Memory B cell (primary cell): Measurements from ENCODE around the gene PLA2G2D.

Experiments used
- ATAC-seq: fragments of 150-1000 bp; cut with Tn5 transposase; 2 replicates; pipeline ENCODE4 v1.10.0; 2021; ENCODE audit warnings: low read depth, mild to moderate bottlenecking, moderate library complexity
- DNase-seq, 2 donors: peaks; one replicate each; pipeline ENCODE4 v3.0.0; 2022; ENCODE audit warnings: low spot score in 2 of 2
- H3K27ac Mint-ChIP-seq: one replicate; pipeline ENCODE4 v1.8.0; 2022; ENCODE audit warnings: mild to moderate bottlenecking, moderate library complexity, mixed read lengths
- H3K27me3 Mint-ChIP-seq: one replicate; pipeline ENCODE4 v1.8.0; 2022; ENCODE audit warnings: mixed read lengths
- H3K36me3 Mint-ChIP-seq: one replicate; pipeline ENCODE4 v1.8.0; 2022; ENCODE audit warnings: mild to moderate bottlenecking, mixed read lengths
- H3K4me1 Mint-ChIP-seq: one replicate; pipeline ENCODE4 v1.8.0; 2022; ENCODE audit warnings: mixed read lengths
- H3K4me3 Mint-ChIP-seq: one replicate; pipeline ENCODE4 v1.8.0; 2022; ENCODE audit warnings: mild to moderate bottlenecking, moderate library complexity, mixed read lengths
- H3K9me3 Mint-ChIP-seq: one replicate; pipeline ENCODE4 v1.8.0; 2022; ENCODE audit warnings: mixed read lengths

Gene PLA2G2D

DNA sequence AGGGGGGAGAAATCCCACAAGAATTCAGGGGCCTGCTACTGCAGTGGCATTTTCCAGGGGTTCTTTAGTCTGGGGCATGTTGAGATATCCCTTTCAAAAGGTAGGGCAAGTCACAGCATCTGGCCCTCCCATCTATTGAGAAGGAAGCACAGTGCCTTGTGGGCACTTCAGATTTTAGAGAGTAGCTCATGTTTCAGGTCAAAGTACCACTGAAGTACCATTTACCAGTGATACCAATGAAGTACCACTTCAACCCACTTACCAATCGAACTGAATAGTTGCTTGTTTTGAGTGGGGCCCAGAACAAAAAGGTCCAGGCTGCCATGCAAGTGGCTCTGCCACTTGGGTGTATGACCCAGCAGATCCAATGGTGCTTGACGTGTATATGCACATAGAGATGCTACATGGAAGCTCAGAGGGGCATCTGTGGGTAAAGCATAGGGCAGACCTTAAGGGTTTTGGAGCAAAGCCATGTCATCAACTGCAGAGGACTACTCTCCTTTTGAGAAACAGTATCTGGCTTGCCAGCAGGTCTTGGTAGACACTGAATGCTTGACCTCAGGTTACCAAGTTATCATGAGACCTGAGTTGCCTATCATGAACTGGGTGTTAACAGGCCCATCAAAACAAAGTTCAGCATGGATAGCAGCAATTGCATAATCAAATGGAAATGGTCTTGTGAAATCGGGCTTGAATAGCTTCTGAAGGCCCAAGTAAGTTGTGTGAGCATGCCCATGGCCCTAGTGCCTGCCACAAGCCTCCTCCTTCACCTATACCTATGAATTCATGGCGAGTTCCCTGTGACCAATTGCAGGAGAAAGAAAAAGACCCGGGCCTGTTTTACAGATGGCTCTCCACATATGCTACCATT, 23.5 kb downstream of the PLA2G2D start:
- H3K27ac Mint-ChIP-seq: no peak overlapping the region
- no peaks in the 10 kb centered on the region for H3K36me3 Mint-ChIP-seq
- no peak for ATAC-seq
- no peak overlapping the region for H3K4me3 Mint-ChIP-seq
- H3K9me3 Mint-ChIP-seq: no peaks in the 10 kb centered on the region
- DNase-seq: no peak
- no peaks in the 10 kb centered on the region for H3K27me3 Mint-ChIP-seq
- H3K4me1 Mint-ChIP-seq: peaks cover under 1% of the 10 kb centered on the region

DNA sequence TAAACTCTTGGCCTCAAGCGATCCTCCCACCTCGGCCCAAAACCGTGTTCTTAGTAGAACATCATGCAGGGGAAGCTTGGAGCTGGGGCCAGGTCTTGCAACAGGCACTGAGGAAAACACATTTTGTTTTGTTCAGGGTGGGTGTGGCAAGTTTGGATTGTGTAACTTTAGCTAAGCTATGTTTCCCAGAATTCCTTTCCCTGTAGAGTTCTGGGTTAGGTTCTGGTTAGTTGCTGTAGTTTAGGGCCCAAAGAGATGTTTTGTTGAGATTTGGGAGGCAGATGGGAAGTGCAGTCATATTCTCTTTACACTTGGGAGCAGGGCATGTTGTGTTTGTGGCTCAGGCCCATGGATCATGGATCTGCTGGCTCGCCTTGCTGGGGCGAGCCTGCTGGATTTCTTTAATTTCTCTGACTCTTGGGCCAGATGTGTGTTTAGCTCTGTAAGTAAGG, 25.4 kb downstream of the PLA2G2D start:
- no peak overlapping the region for H3K4me3 Mint-ChIP-seq
- H3K4me1 Mint-ChIP-seq: no peaks in the 10 kb centered on the region
- H3K27me3 Mint-ChIP-seq: peaks cover 2% of the 10 kb centered on the region
- no peaks in the 10 kb centered on the region for H3K9me3 Mint-ChIP-seq
- H3K36me3 Mint-ChIP-seq: no peaks in the 10 kb centered on the region
- DNase-seq: no peak
- ATAC-seq: no peak
- no peak overlapping the region for H3K27ac Mint-ChIP-seq

GRCh38 chr1:20093303-20093702, 26.0 kb downstream of the PLA2G2D start:
- DNase-seq: no peak
- H3K27ac Mint-ChIP-seq: no peak overlapping the region
- no peaks in the 10 kb centered on the region for H3K4me1 Mint-ChIP-seq
- H3K36me3 Mint-ChIP-seq: no peaks in the 10 kb centered on the region
- ATAC-seq: no peak
- H3K9me3 Mint-ChIP-seq: no peaks in the 10 kb centered on the region
- no peak overlapping the region for H3K4me3 Mint-ChIP-seq
- H3K27me3 Mint-ChIP-seq: peaks cover 2% of the 10 kb centered on the region

- no peak for DNase-seq
- no peak overlapping the region for H3K4me3 Mint-ChIP-seq
- H3K9me3 Mint-ChIP-seq: no peaks in the 10 kb centered on the region
- no peak overlapping the region for H3K27ac Mint-ChIP-seq
- peaks cover under 1% of the 10 kb centered on the region for H3K4me1 Mint-ChIP-seq
- H3K27me3 Mint-ChIP-seq: peaks cover 2% of the 10 kb centered on the region
- no peak for ATAC-seq
- no peaks in the 10 kb centered on the region for H3K36me3 Mint-ChIP-seq
These were observed 28.7 kb downstream of the PLA2G2D start for GRCh38 chr1:20090641-20091040.

- Mint-ChIP-seq H3K27ac (no peak overlapping the region), H3K9me3 (no peaks in the 10 kb centered on the region), H3K27me3 (peaks cover 2% of the 10 kb centered on the region), H3K4me3 (no peak overlapping the region), H3K4me1 (peaks cover 4% of the 10 kb centered on the region), H3K36me3 (no peaks in the 10 kb centered on the region)
- no peak for ATAC-seq
- DNase-seq: no peak
These were observed 29.2 kb downstream of the PLA2G2D start for GRCh38 chr1:20090119-20090518.

GRCh38 chr1:20089328-20090077, 29.8 kb downstream of the PLA2G2D start:
- Mint-ChIP-seq H3K27me3 (peaks cover 2% of the 10 kb centered on the region), H3K27ac (no peak overlapping the region), H3K36me3 (no peaks in the 10 kb centered on the region), H3K9me3 (no peaks in the 10 kb centered on the region), H3K4me1 (peaks cover 4% of the 10 kb centered on the region), H3K4me3 (no peak overlapping the region)
- no peak for DNase-seq
- ATAC-seq: no peak

GRCh38 chr1:20087668-20088067, 31.7 kb downstream of the PLA2G2D start:
- H3K27me3 Mint-ChIP-seq: peaks cover 2% of the 10 kb centered on the region
- H3K9me3 Mint-ChIP-seq: no peaks in the 10 kb centered on the region
- H3K36me3 Mint-ChIP-seq: peaks cover 1% of the 10 kb centered on the region
- peaks cover 8% of the 10 kb centered on the region for H3K4me1 Mint-ChIP-seq
- no peak overlapping the region for H3K27ac Mint-ChIP-seq
- no peak overlapping the region for H3K4me3 Mint-ChIP-seq
- ATAC-seq (no peak), DNase-seq (no peak)

- no peak overlapping the region for H3K4me3 Mint-ChIP-seq
- H3K9me3 Mint-ChIP-seq: no peaks in the 10 kb centered on the region
- peaks cover 1% of the 10 kb centered on the region for H3K36me3 Mint-ChIP-seq
- H3K27me3 Mint-ChIP-seq: peaks cover 2% of the 10 kb centered on the region
- H3K27ac Mint-ChIP-seq: no peak overlapping the region
- ATAC-seq: no peak
- DNase-seq: no peak
- peaks cover 9% of the 10 kb centered on the region for H3K4me1 Mint-ChIP-seq
These were observed 32.5 kb downstream of the PLA2G2D start for GRCh38 chr1:20086800-20087199.

DNA sequence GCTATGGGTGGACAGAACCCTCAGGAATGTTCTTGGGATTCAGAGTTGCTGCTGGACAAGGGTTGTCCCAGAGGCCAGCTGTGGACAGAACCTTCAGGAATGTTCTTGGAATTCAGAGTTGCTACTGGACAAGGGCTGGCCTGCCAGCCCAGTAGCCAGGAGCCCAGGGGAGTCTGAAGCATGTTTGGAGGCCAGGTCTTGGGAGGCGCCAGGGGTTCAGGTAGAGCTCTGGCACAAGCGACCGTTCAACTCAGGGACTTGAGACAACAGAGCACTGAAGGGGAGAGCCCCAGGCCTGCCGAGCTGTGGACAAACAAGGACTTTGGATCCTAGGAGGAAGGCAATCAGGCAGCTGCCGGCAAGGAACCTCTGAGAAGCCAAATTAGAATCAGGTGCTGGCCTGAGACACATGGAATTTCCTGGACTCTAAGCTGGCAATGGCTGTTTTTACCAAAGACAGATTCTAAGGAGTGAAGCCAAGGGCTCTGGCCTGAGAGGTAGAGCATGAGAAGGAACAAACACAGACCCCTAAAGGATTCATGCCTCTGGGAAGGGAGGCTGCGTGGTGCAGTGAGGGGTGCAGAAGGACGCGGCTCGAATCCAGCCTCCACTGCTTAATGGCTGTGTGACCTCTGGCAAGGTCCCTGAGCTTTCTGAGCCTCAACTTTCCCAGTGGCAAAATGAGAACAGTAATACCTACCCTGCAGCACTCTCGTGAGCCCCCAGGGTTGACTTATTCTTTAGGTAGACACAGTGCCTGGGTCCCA, 36.0 kb downstream of the PLA2G2D start:
- Mint-ChIP-seq H3K27ac (no peak overlapping the region), H3K36me3 (peaks cover 1% of the 10 kb centered on the region), H3K4me1 (peaks cover 35% of the 10 kb centered on the region), H3K27me3 (no peaks in the 10 kb centered on the region), H3K9me3 (no peaks in the 10 kb centered on the region), H3K4me3 (no peak overlapping the region)
- DNase-seq: no peak
- ATAC-seq: no peak

DNA sequence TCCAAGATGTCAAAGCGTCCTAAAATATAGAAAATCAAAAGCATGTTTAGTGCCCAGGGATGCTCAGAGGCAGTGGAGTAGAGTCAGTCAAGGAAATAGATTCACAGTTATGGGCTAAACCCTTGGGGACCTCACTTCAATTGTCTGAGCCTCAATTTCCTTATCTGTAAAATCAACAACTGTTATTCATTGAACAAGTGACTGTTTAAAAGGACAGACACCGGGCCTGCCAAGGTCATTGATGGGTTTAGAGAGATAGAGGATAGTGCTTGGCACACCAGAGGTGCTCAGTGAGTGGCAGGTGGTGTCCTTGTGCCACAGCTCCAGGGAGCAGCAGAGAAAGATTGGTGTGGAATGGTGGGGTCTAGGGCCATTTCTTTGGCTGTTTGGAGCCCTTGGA, 36.6 kb downstream of the PLA2G2D start:
- H3K27ac Mint-ChIP-seq: no peak overlapping the region
- H3K27me3 Mint-ChIP-seq: no peaks in the 10 kb centered on the region
- no peaks in the 10 kb centered on the region for H3K9me3 Mint-ChIP-seq
- peaks cover 1% of the 10 kb centered on the region for H3K36me3 Mint-ChIP-seq
- DNase-seq (no peak), ATAC-seq (no peak)
- H3K4me1 Mint-ChIP-seq: peaks cover 41% of the 10 kb centered on the region
- H3K4me3 Mint-ChIP-seq: no peak overlapping the region

DNA sequence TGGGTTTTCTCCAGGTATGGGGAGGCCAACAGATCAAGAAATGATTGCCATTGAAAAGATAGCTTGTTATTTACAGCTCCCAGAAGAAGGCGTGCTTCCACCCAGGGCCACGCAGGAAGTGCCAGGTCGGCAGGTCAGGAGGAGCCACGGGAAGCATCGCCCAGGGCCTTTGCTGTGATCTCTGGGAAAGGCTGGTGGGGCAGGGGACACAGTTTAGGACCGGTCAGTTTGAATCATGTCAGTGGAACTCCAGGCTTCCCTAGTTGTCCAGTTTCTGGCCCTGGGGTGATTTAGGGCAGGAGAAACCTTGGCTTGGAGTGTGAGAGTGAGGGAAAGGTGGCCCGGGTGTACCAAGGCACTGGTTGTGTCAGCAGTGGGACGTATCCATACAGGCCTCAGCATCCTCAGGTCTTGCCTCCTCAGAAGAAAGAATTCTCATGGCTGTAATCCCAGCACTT, 38.0 kb downstream of the PLA2G2D start:
- H3K27ac Mint-ChIP-seq: peak overlapping the region; percentile 13
- H3K9me3 Mint-ChIP-seq: no peaks in the 10 kb centered on the region
- ATAC-seq (no peak), DNase-seq (no peak)
- peaks cover 50% of the 10 kb centered on the region for H3K4me1 Mint-ChIP-seq
- no peaks in the 10 kb centered on the region for H3K27me3 Mint-ChIP-seq
- H3K36me3 Mint-ChIP-seq: peaks cover 1% of the 10 kb centered on the region
- H3K4me3 Mint-ChIP-seq: peak overlapping the region; percentile 55

- no peaks in the 10 kb centered on the region for H3K27me3 Mint-ChIP-seq
- ATAC-seq: peak; percentile 48
- H3K9me3 Mint-ChIP-seq: no peaks in the 10 kb centered on the region
- H3K27ac Mint-ChIP-seq: peak overlapping the region; percentile 13
- H3K4me3 Mint-ChIP-seq: peak overlapping the region; percentile 55
- peaks cover 50% of the 10 kb centered on the region for H3K4me1 Mint-ChIP-seq
- peaks cover 1% of the 10 kb centered on the region for H3K36me3 Mint-ChIP-seq
- peak in 1 of 2 donors; percentile 28 for DNase-seq
These were observed 38.6 kb downstream of the PLA2G2D start for GRCh38 chr1:20080441-20081352.

DNA sequence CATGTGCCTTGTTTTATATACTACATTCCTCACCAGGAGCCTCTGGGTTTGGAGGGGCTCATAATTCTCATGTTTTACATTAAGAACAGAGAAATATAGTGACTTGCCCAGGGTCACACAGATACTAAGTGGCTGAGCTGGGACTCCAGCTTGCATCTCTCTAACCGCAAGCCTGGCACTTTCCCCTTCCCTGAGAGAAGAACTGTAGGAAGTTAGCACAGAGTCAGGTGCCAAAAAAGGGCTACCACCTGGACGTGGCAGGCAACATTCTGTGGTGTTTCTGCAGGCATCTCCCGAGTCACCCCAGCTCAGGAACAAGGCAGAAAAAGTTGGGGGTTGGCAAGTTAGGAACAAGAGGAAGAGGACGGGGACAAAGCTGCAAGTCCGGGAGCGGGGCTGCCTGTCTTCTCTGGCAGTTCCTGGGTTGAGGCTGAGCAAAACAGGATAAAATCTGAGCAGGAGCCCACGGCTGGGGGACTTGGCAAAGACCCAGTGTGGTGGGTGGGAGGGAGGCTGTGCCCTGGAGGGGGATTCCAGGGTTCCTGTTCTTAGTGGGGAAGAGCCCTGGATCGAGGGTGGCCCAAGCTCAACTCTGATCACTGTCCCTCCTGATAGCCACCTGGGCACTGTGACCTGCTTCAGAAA, 39.6 kb downstream of the PLA2G2D start:
- H3K27me3 Mint-ChIP-seq: no peaks in the 10 kb centered on the region
- no peak for ATAC-seq
- H3K4me1 Mint-ChIP-seq: peaks cover 52% of the 10 kb centered on the region
- H3K27ac Mint-ChIP-seq: peak overlapping the region; percentile 36
- peaks cover 1% of the 10 kb centered on the region for H3K36me3 Mint-ChIP-seq
- no peak overlapping the region for H3K4me3 Mint-ChIP-seq
- DNase-seq: no peak
- no peaks in the 10 kb centered on the region for H3K9me3 Mint-ChIP-seq
